HG02870 (cell line): ENCODE measurements around the gene DNAJA3.

Source experiments
- ATAC-seq: cut with Tn5 transposase; IDR thresholded peaks from one replicate; pipeline ENCODE4 v1.9.1; 2021; ENCODE audit warnings: mild to moderate bottlenecking, moderate library complexity; ENCODE audit not compliant: unreplicated experiment

The DNAJA3 gene

GRCh38 chr16:4433228-4433627 is 7.6 kb downstream of the DNAJA3 start:
- ATAC-seq = no peak

GRCh38 chr16:4433914-4434787 is 8.5 kb downstream of the DNAJA3 start:
- no peak for ATAC-seq

- ATAC-seq = no peak
These were observed 9.8 kb downstream of the DNAJA3 start for GRCh38 chr16:4435337-4436067.

GRCh38 chr16:4437366-4437765 is 11.7 kb downstream of the DNAJA3 start:
- no peak for ATAC-seq

GRCh38 chr16:4442371-4442770 is 16.7 kb downstream of the DNAJA3 start:
- ATAC-seq = no peak

GRCh38 chr16:4443271-4443670 is 17.6 kb downstream of the DNAJA3 start:
- no peak for ATAC-seq

GRCh38 chr16:4443986-4444385 is 18.3 kb downstream of the DNAJA3 start:
- no peak for ATAC-seq

- no peak for ATAC-seq
These were observed 24.8 kb downstream of the DNAJA3 start for GRCh38 chr16:4450430-4450829.

- no peak for ATAC-seq
These were observed 25.4 kb downstream of the DNAJA3 start for GRCh38 chr16:4450931-4451519.

- no peak for ATAC-seq
These were observed 27.0 kb downstream of the DNAJA3 start for GRCh38 chr16:4452674-4453073.

- ATAC-seq = no peak
These were observed 29.0 kb downstream of the DNAJA3 start for GRCh38 chr16:4454623-4455022.

- no peak for ATAC-seq
These were observed 29.4 kb downstream of the DNAJA3 start for GRCh38 chr16:4455081-4455480.

- no peak for ATAC-seq
These were observed 30.3 kb downstream of the DNAJA3 start for GRCh38 chr16:4455951-4456350.

GRCh38 chr16:4460936-4461249 is 35.2 kb downstream of the DNAJA3 start:
- no peak for ATAC-seq

- ATAC-seq = no peak
These were observed 35.8 kb downstream of the DNAJA3 start for GRCh38 chr16:4461250-4462085.

- ATAC-seq = no peak
These were observed 38.0 kb downstream of the DNAJA3 start for GRCh38 chr16:4463522-4464163.

- ATAC-seq = no peak
These were observed 40.5 kb downstream of the DNAJA3 start for GRCh38 chr16:4465977-4466779.

GRCh38 chr16:4467916-4468315 is 42.2 kb downstream of the DNAJA3 start:
- no peak for ATAC-seq

GRCh38 chr16:4468972-4469371 is 43.3 kb downstream of the DNAJA3 start:
- ATAC-seq = no peak

- no peak for ATAC-seq
These were observed 46.2 kb downstream of the DNAJA3 start for GRCh38 chr16:4471869-4472268.
